ENCODE data around the gene ATOH1. TPM values are rescaled to one million over a fixed set of nuclear protein-coding genes. Genes with fewer than 3 reads are reported as not detected.

Gene ATOH1
- polyA plus RNA-seq (ENCODE audit: insufficient read length in 3 of 3), result not detected
- long read RNA-seq, donor 1, result 0 reads
- long read RNA-seq, donor 2, result 0 reads
- long read RNA-seq, donor 3, result 0 reads
- long read RNA-seq, donor 4, result 0 reads
- long read RNA-seq, donor 5, result 0 reads
- long read RNA-seq, donor 6, result 0 reads
- long read RNA-seq, donor 7, partial matches to known transcripts, result 0 of 1 reads
- long read RNA-seq, donor 7, other reads (novel, unspliced or antisense), result 0 of 1 reads
- long read RNA-seq, donor 8, result 0 reads
- long read RNA-seq, donor 9, result 0 reads
- long read RNA-seq, donor 10, result 0 reads
- long read RNA-seq, donor 11, result 0 reads
- long read RNA-seq, donor 12, result 0 reads
- long read RNA-seq, donor 13, result 0 reads
- long read RNA-seq, donor 14, result 0 reads
- long read RNA-seq, donor 15, result 0 reads
- long read RNA-seq, donor 16, result 0 reads

GRCh38 chr4:93828332-93828994 is at the start of gene ATOH1:
Gene ATOH1 (plus strand): TSS chr4:93828753. CDS start chr4:93828927, 174 bp downstream.
- no peak for DNase-seq (ENCODE audit: extremely low read depth in 1 of 11, low read depth in 9 of 11, low spot score in 4 of 11)

- no peak for DNase-seq (ENCODE audit: extremely low read depth in 1 of 11, low read depth in 9 of 11, low spot score in 4 of 11)
Measured at GRCh38 chr4:93779228-93779627, 49.3 kb upstream of the ATOH1 start.

GRCh38 chr4:93780080-93780479 is 48.5 kb upstream of the ATOH1 start:
- no peak for DNase-seq (ENCODE audit: extremely low read depth in 1 of 11, low read depth in 9 of 11, low spot score in 4 of 11)

- no peak for DNase-seq (ENCODE audit: extremely low read depth in 1 of 11, low read depth in 9 of 11, low spot score in 4 of 11)
Measured at GRCh38 chr4:93781198-93781597, 47.4 kb upstream of the ATOH1 start.

GRCh38 chr4:93786149-93786548 is 42.4 kb upstream of the ATOH1 start:
- DNase-seq (ENCODE audit: extremely low read depth in 1 of 11, low read depth in 9 of 11, low spot score in 4 of 11), result no peak

GRCh38 chr4:93788712-93789111 is 39.8 kb upstream of the ATOH1 start:
- DNase-seq (ENCODE audit: extremely low read depth in 1 of 11, low read depth in 9 of 11, low spot score in 4 of 11), result no peak

GRCh38 chr4:93791570-93792195 is 36.9 kb upstream of the ATOH1 start:
- peak; percentile 13 to 68 (median 47) for DNase-seq (ENCODE audit: extremely low read depth in 1 of 11, low read depth in 9 of 11, low spot score in 4 of 11)

GRCh38 chr4:93802045-93802444 is 26.5 kb upstream of the ATOH1 start:
- DNase-seq (ENCODE audit: extremely low read depth in 1 of 11, low read depth in 9 of 11, low spot score in 4 of 11), result no peak

- DNase-seq (ENCODE audit: extremely low read depth in 1 of 11, low read depth in 9 of 11, low spot score in 4 of 11), result no peak
Measured at GRCh38 chr4:93809773-93810172, 18.8 kb upstream of the ATOH1 start.

GRCh38 chr4:93810340-93810992 is 18.1 kb upstream of the ATOH1 start:
- DNase-seq (ENCODE audit: extremely low read depth in 1 of 11, low read depth in 9 of 11, low spot score in 4 of 11), result no peak

- no peak for DNase-seq (ENCODE audit: extremely low read depth in 1 of 11, low read depth in 9 of 11, low spot score in 4 of 11)
Measured at GRCh38 chr4:93813092-93813491, 15.5 kb upstream of the ATOH1 start.

GRCh38 chr4:93814141-93814540 is 14.4 kb upstream of the ATOH1 start:
- DNase-seq (ENCODE audit: extremely low read depth in 1 of 11, low read depth in 9 of 11, low spot score in 4 of 11), result no peak

GRCh38 chr4:93814722-93815121 is 13.8 kb upstream of the ATOH1 start:
- no peak for DNase-seq (ENCODE audit: extremely low read depth in 1 of 11, low read depth in 9 of 11, low spot score in 4 of 11)

- DNase-seq (ENCODE audit: extremely low read depth in 1 of 11, low read depth in 9 of 11, low spot score in 4 of 11), result no peak
Measured at GRCh38 chr4:93825551-93826216, 2.9 kb upstream of the ATOH1 start.

GRCh38 chr4:93827272-93827947 is 1.1 kb upstream of the ATOH1 start:
- DNase-seq (ENCODE audit: extremely low read depth in 1 of 11, low read depth in 9 of 11, low spot score in 4 of 11), result no peak

- DNase-seq (ENCODE audit: extremely low read depth in 1 of 11, low read depth in 9 of 11, low spot score in 4 of 11), result no peak
Measured at GRCh38 chr4:93828995-93829819, 654 bp downstream of the ATOH1 start.

- DNase-seq (ENCODE audit: extremely low read depth in 1 of 11, low read depth in 9 of 11, low spot score in 4 of 11), result no peak
Measured at GRCh38 chr4:93829820-93830687, 1.5 kb downstream of the ATOH1 start.
